ENCODE results near the gene SCAMP4. TPM values are rescaled to one million over a fixed set of nuclear protein-coding genes. Genes with fewer than 3 reads are reported as not detected.

SCAMP4 gene
- polyA plus RNA-seq, 1 of the 3 experiments (the other 2 are of a cell fraction), result 30.0 TPM

DNA sequence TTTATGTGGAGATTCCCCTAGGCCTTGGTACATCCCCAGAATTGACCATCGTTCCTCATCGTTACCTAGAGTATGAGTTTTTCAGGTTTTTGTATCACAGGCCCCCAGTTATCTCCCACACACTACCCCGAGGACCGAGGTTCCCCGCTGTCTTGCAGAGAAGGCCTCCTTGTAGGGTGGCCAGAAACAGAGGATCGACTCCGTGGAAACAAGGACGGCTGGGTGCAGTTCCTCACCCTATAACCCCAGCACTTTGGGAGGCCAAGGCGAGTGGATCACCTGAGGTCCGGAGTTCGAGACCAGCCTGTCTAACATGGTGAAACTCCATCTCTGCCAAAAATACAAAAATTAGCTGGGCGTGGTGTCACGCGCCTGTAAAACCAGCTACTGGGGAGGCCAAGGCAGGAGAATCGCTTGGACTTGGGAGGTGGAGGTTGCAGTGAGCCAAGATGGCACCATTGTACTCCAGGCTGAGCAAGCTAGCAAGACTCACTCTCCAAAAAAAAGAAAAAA, 720 bp downstream of the SCAMP4 start:
- H3K27me3 ChIP-seq (ENCODE audit: insufficient read depth), result no peaks in the 10 kb centered on the region
- H4K20me1 ChIP-seq (ENCODE audit: insufficient read depth), result peaks cover 30% of the 10 kb centered on the region
- DNase-seq, result no peak
- 59% methylated on average over 15 of the region's 15 CpGs for WGBS (ENCODE audit: low lambda C conversion rate)
- peaks cover 0 to 2% of the 10 kb centered on the region in 2 experiments for H3K36me3 ChIP-seq (replicated peaks in 1 of 2; ENCODE audit: control insufficient read depth in 1 of 2, insufficient read depth in 2 of 2, low read length in 1 of 2)
- peak overlapping the region; percentile 76 for H3K9ac ChIP-seq
- H3F3A ChIP-seq (replicated peaks; ENCODE audit: insufficient read depth), result peaks cover 17% of the 10 kb centered on the region
- no peaks in the 10 kb centered on the region for H3K9me3 ChIP-seq
- ChIA-PET POLR2A (interaction anchor here (0.9 to 1.0 kb wide), 2 partner anchors 34 to 41 kb away, joined by 4 read pairs; no protein-coding TSS in a partner anchor), CTCF (interaction anchor here (0.7 to 2.9 kb wide), 3 partner anchors 8 to 24 kb away, joined by 3 to 11 read pairs (median 11); no protein-coding TSS in a partner anchor)
- H2AFZ ChIP-seq (ENCODE audit: low read depth), result peak overlapping the region; percentile 77
- peak overlapping the region; percentile 63 to 67 for H3K4me3 ChIP-seq (ENCODE audit: low read depth in 2 of 2, low read length in 1 of 2)
- no peaks in the 10 kb centered on the region for H3K9me2 ChIP-seq
- H3K27ac ChIP-seq (ENCODE audit: low read depth in 2 of 2, low read length in 1 of 2), result peak overlapping the region; percentile 81 to 82
- H3K4me1 ChIP-seq (ENCODE audit: control insufficient read depth in 1 of 2, insufficient read depth in 2 of 2, low read depth in 1 of 2, low read length in 1 of 2), result peaks cover 0 to 18% of the 10 kb centered on the region in 2 experiments; a peak in 1 of 4 replicates
- no peak for TF ChIP-seq REST (IDR thresholded peaks at IDR 0.05; ENCODE audit: low read depth, low read length)
- TF ChIP-seq GATA2 (CRISPR knock-in tag; IDR thresholded peaks at IDR 0.05), result no peak
- TF ChIP-seq YY1 (IDR thresholded peaks at IDR 0.05; ENCODE audit: low read depth), result no peak
- TF ChIP-seq EP300 (IDR thresholded peaks at IDR 0.05; ENCODE audit: borderline replicate concordance in 1 of 2, low read depth in 1 of 2, low read length in 1 of 2), result no peak
- H3K4me2 ChIP-seq, result peak overlapping the region; percentile 84
- H3K79me2 ChIP-seq (ENCODE audit: insufficient read depth), result peaks cover 54% of the 10 kb centered on the region

- Histone ChIP-seq H3K4me1 (ENCODE audit: control insufficient read depth in 1 of 2, insufficient read depth in 2 of 2, low read depth in 1 of 2, low read length in 1 of 2) (peaks cover 0 to 18% of the 10 kb centered on the region in 2 experiments; a peak in 1 of 4 replicates), H3K9me2 (no peaks in the 10 kb centered on the region), H3K79me2 (ENCODE audit: insufficient read depth) (peaks cover 66% of the 10 kb centered on the region), H3K4me3 (ENCODE audit: low read depth in 2 of 2, low read length in 1 of 2) (no peak overlapping the region), H3K27ac (ENCODE audit: low read depth in 2 of 2, low read length in 1 of 2) (no peak overlapping the region), H3F3A (replicated peaks; ENCODE audit: insufficient read depth) (peaks cover 17% of the 10 kb centered on the region), H3K36me3 (replicated peaks in 1 of 2; ENCODE audit: control insufficient read depth in 1 of 2, insufficient read depth in 2 of 2, low read length in 1 of 2) (peaks cover 0 to 3% of the 10 kb centered on the region in 2 experiments), H3K9ac (no peak overlapping the region), H3K27me3 (ENCODE audit: insufficient read depth) (no peaks in the 10 kb centered on the region), H4K20me1 (ENCODE audit: insufficient read depth) (peaks cover 36% of the 10 kb centered on the region), H3K9me3 (no peaks in the 10 kb centered on the region), H3K4me2 (no peak overlapping the region), H2AFZ (ENCODE audit: low read depth) (no peak overlapping the region)
- no peak for TF ChIP-seq RAD21 (IDR thresholded peaks at IDR 0.05; ENCODE audit: low read length)
- no peak for TF ChIP-seq NFIC (IDR thresholded peaks at IDR 0.05; ENCODE audit: borderline replicate concordance)
- no peak for TF ChIP-seq JUND (IDR thresholded peaks at IDR 0.05)
- no peak for TF ChIP-seq YY1 (IDR thresholded peaks at IDR 0.05; ENCODE audit: low read depth)
- no peak for TF ChIP-seq MEF2A (IDR thresholded peaks at IDR 0.05; ENCODE audit: borderline replicate concordance, low read depth)
- no peak for TF ChIP-seq GABPA (IDR thresholded peaks at IDR 0.05; ENCODE audit: low read depth)
- no peak for TF ChIP-seq FOXJ3 (CRISPR knock-in tag; IDR thresholded peaks at IDR 0.05)
- TF ChIP-seq TEAD4 (IDR thresholded peaks at IDR 0.05; ENCODE audit: borderline replicate concordance, insufficient read depth), result no peak
- no peak for TF ChIP-seq SMC3 (IDR thresholded peaks at IDR 0.05; ENCODE audit: low read depth, low read length)
- no peak for TF ChIP-seq ELF1 (IDR thresholded peaks at IDR 0.05)
- TF ChIP-seq NRF1 (IDR thresholded peaks at IDR 0.05; ENCODE audit: low read depth, low read length), result no peak
- no peak for TF ChIP-seq EZH2phosphoT487 (IDR thresholded peaks at IDR 0.05; ENCODE audit: borderline replicate concordance, low read depth)
- no peak for TF ChIP-seq SIN3A (IDR thresholded peaks at IDR 0.05; ENCODE audit: borderline replicate concordance, low read depth, low read length)
- 91% methylated on average over 10 of the region's 10 CpGs for WGBS (ENCODE audit: low lambda C conversion rate)
- no peak for DNase-seq
- ChIA-PET POLR2A (no interaction called here), CTCF (interaction anchor here (2.9 kb wide), 1 partner anchor 21 kb away, joined by 11 read pairs; no protein-coding TSS in a partner anchor)
These were observed 1.9 kb downstream of the SCAMP4 start for GRCh38 chr19:1906985-1907562.
